Activated CD8-positive, alpha-beta memory T cell treated with anti-CD3 and anti-CD28 coated beads, Interleukin-2, amount 50 U/mL, for 4 hours (primary cell): ENCODE data around the gene AGAP6.
A peak's percentile ranks its signal among the peaks of the same experiment; 100 is the strongest.
"Not testable (repeated sequence)": the region's sequence is repeated elsewhere in the genome, so short reads cannot be mapped to it uniquely, and the experiment has no call there.

Source experiments
- DNase-seq: peaks from one replicate; pipeline ENCODE4 v3.0.0-alpha.2; 2020

The AGAP6 gene

DNA sequence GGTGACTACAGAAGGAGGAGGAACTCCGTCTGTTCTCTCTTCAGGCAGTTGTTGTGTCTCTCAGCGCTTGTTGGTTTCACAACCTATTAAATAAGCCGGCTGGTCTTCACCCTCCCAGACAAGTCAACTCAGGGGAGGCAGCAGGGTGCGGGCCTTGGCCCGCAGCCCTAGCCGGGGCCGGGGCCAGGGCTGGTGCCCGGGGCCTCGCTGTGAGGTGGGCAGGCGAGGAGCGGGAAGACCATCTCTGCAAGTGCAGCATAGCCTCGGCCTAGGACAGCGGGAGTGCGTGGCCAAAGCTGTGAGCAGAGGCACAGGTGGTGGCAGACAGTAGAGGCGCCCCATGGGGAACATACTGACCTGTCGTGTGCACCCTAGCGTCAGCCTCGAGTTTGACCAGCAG lies at the start of gene AGAP6:
Gene AGAP6 (plus strand): TSS at position 31 of the 400 bp plus-strand sequence. CDS start 310 bp downstream, at position 341.
- not testable (repeated sequence) for DNase-seq

DNA sequence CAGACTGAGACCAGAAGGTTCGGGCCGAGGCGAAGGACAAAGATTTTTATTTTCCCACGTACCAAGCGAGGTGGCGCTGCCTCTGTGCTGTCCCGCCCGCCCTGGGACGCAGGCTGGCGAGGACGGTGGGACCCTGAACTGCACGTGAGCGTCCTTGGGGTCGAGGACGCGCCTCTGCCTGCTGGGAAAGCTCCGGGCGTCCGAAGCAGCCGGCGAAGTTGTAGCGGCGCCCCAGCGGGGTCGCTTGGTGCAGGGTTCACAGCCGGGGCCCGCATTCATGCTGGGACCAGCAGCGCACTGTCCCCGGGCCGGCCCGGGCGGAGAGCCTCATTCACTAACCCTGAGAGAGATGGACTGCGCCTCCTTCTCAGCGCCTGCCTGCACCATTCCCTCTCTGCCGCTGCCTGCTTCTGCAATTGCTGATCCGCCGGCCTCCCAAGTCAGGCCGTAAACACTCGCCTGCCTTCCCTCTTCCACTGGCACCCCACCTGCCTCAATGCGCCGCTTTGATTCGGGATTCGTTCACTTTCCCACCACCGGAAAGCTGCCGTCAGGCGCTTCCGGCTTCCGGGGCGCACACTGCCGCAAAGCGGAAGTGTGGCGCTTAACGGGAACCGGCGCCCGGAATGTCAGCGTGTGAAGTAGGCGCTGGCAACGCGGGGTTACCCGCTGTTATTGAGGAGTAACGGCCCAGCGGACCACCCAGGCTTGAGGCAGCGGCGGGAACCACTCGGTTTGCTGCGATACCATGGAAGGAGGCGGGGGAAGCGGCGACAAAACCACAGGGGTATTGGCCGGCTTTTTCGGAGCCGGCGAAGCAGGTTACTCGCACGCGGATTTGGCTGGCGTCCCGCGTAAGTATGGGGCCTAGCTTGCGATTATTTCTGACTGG lies 46.5 kb upstream of the AGAP6 start, which contains the start of the genes PARG and TIMM23B:
Gene PARG (minus strand): TSS at position 581 of the 892 bp plus-strand sequence. CDS start 302 bp downstream, at position 279.
Gene TIMM23B (plus strand): TSS at position 607 of the 892 bp plus-strand sequence. CDS start 142 bp downstream, at position 749.
- peak; percentile 76 for DNase-seq

DNA sequence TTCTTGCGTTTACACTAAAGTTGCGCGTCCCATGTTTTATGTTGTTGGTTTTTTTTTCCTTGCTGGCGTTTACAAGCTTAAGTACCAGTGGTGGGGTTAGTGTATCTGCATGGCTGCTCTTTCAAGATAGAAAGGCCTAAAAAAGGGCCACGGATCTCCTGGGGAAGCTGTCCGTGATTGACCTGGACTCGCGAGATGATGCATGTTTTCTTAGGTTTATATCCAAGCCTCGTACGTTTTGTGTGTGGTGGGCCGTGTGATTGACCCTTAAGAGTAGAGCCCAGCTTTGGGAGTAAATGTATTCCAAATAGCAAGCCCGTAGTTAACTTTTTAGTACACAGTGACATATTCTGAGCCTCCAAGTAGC lies 45.9 kb upstream of the AGAP6 start:
- not testable (repeated sequence) for DNase-seq

DNA sequence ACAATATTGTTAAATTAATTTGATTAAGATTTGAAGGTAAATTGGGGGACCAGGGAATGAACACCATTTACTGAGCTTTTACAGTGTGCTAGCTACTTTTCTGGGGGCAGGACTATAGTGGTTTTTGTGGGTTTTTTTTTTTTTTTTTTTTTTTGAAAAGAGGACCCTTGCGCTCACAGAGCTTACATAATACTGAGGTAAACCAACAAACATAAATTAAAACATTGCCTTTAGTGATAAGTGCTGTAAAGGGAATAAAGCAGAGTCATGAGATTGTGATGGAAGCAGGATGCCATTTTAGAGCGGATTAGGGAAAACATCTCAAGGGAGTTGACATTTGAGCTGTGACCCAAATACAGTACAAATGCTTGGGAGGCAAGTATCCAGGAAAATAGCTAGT lies 44.6 kb upstream of the AGAP6 start:
- DNase-seq, result not testable (repeated sequence)

DNA sequence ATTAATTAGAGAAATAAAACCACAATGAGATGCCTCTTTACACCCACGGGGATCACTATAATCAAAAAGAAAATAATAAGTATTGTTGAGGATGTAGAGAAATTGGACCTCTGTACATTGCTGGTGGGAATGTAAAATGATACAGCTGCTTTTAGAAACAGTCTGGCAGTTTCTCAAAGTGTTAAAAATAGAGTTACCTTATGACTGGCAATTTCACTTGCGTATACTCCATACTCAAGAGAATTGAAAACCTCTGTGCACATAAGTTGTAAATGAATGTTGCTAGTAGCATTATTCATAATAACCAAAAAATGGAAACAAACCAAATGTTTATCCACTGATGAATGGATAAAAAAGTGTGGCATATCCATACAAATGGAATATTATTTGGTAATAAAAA lies 40.1 kb upstream of the AGAP6 start:
- not testable (repeated sequence) for DNase-seq

DNA sequence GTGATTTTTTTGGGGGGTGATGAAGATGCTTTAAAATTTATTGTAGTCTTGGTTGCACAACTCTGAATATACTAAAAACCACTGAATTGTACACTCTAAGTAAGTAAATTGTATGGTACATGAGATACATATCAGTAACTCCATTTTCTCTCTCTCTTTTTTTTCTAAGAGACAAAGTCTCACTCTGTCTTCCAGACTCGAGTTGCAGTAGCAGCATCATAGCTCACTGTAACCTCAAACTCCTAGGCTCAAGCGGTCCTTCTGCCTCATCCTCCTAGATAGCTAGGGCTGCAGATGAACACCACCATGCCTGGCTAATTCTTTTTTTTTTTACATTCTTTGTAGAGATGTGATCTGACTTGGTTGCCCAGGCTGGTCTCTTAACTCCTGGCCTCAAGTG lies 39.5 kb upstream of the AGAP6 start:
- not testable (repeated sequence) for DNase-seq

DNA sequence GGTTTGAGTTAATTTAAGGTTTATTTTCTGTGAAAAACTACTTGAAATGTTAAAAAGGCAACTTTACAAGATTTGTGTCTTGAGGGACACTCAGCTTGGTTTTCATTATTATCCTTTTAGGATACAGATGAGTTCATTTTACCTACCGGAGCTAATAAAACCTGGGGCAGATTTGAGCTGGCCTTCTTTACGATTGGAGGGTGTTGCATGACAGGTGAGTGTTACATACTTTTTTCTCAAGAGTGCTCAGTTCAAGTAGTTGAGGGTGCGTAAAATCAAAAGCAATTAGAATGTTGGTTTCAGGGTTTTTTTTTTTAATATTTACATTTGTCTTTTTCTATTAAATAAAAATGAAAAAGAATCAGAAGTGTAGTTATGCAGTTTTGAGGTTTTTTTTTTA lies 36.2 kb upstream of the AGAP6 start:
- DNase-seq, result not testable (repeated sequence)

DNA sequence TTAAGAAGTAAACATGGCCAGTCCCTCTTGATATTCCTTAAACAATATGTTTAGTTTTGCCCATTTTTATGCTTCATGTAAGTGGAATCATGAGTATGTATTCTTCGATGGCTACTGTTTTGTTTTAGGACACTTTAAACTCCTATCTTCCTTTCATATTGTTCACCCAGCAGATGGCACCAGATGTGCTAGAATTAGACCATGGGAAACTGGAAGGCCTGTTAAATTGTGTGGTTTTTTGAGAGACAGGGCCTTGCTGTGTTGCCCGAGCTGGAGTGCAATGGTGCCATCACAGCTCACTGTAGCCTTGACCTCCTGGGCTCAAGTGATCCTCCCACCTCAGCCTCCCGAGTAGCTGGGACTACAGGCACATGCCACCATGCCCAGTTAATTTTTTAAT lies 35.1 kb upstream of the AGAP6 start:
- not testable (repeated sequence) for DNase-seq

DNA sequence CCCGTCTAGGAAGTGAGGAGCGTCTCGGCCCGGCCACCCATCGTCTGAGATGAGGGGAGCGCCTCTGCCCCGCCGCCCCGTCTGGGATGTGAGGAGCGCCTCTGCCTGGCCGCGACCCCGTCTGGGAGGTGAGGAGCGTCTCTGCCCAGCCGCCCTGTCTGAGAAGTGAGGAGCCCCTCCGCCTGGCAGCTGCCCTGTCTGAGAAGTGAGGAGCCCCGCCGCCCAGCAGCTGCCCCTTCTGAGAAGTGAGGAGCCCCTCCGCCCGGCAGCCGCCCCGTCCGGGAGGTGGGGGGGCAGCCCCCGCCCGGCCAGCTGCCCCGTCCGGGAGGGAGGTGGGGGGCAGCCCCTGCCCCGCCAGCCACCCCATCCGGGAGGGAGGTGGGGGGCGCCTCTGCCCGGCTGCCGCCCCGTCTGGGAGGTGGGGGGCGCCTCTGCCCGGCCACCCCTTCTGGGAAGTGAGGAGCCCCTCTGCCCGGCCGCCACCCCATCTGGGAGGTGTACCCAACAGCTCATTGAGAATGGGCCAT lies 17.8 kb upstream of the AGAP6 start:
- not testable (repeated sequence) for DNase-seq

DNA sequence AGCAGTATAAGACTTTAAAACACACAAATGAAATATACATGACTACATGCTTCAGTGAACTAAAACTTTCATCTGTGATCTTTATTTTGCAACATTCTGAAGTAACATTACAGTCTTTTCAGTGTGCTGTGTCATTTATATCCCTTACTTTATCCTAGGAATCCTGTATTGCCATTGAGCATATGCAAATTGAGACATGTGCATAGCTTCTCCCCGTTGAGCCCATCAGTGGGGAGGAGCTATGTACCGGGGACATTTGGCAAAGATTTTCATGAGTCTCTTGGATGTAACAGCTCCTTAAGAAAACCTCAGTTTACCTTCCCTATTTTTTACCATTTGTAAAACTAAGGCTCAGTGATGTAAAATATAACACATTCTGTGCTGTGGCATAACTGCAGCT lies 16.7 kb upstream of the AGAP6 start:
- not testable (repeated sequence) for DNase-seq

DNA sequence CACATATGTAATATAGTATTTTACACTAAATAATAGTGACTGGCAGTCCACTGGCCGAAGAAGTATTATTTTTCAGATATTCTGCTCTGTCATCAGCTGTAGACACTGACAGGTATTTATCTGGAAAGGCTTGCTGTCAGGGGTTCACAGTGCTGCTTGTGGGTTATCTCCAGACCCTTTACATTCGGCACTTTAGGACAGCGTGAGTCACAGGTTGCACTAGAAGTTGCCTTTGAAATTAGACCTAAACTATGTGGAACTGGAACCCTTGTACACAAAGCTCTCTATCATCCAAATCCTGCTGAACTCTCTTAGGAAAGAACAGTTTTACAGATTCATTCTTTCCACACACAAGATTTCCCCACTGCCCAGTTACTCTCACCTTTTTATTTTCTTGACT lies 16.1 kb upstream of the AGAP6 start:
- DNase-seq, result not testable (repeated sequence)

DNA sequence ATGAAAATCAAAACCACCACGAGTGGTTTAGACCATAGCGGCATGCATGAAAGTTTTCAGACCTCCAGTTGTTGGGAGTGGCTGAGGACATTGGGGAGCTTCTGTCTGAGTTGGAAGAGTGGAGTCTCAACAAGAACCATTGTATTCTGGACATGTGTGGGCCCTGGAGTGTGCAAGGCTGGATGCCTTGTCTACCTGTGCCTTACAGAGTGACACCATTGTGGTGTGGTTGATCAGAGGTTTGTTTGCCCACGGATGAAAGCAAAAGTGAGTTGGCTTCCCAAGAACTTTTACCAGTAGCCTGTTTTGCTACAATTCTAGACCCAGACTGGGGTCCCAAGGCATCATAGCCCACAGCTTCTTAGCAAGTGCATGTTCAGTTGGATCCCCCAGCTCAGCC lies 10.4 kb upstream of the AGAP6 start:
- not testable (repeated sequence) for DNase-seq

DNA sequence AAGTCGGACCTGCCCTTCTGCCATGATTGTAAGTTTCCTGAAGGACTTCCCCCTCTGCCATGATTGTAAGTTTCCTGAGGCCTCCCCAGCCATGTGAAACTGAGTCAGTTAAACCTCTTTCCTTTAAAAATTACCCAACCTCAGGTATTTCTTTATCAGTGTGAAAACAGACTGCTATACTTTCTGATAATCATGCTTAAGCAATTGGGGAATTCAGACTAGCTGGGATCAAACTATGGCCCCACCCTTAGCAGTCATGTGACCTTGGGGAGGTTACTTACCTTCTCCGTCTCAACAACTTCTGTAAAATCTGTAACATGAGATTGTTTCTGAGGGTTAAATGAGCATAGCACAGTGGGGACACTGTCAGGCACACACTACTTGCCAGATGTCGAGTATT lies 999 bp upstream of the AGAP6 start:
- not testable (repeated sequence) for DNase-seq

DNA sequence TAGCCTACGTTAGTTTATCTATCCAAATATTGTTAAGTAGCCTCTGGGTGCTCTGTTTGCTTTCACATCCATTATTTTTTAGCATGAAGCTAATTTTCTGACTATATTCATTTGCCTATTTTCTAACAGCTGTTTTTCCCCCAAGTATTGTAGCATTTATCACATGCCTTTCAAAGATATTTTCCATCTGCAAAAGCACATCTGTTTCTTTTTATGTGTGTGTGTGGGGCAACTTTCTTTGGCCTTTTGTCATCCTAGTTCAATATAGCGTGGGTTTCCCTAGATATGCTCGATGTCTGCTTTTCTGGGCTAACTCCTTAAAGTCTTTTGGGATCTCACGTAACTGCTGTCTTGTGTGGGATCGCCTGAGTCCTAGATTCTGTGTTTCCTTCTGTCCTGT lies 7.1 kb downstream of the AGAP6 start:
- DNase-seq, result not testable (repeated sequence)

DNA sequence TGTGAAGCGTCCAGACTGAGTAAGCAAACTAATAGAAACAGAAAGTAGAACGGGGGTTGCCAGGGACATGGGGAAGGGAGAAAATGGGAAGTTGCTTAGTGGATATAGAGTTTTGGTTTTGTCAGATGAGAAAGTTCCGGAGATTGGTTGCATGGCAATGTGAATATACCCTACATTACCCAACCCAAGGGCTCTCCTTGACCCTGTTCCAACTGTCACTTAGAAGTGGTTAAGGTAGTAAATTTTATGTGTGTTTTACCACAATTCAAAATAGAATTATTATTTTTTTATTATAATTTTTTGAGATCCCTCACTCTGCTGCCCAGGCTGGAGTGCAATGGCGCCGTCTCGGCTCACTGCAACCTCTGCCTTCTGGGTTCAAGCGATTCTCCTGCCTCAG lies 25.8 kb downstream of the AGAP6 start:
- not testable (repeated sequence) for DNase-seq

DNA sequence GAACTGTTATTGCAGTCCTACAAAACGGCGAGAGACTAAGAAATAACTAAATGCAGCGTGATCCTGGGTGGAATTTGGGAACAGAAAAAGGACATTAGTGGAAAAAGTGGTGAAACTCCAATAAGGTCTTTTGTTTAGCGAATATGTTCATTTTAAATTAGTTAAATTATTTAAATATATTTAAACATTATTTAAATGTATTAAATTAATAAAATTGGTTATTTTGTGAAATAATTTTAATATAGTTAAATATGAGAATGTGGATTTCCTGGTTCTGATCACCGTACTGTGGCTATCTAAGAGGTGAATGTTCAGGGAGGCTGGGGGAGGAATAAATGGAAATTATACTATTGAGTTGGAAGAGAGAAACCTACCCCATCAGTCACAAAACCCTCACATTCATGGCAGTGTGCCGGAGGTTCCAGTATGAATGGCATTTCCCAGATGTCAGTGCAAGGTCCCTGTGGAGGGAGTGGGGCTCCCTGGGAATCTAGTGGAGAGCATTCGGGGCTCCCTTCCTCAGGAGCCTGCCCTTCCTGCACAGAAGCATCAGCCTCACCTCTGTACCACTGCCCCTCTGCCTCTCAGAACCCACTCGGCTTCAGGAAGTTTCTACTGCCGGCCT lies 27.5 kb downstream of the AGAP6 start:
- not testable (repeated sequence) for DNase-seq

DNA sequence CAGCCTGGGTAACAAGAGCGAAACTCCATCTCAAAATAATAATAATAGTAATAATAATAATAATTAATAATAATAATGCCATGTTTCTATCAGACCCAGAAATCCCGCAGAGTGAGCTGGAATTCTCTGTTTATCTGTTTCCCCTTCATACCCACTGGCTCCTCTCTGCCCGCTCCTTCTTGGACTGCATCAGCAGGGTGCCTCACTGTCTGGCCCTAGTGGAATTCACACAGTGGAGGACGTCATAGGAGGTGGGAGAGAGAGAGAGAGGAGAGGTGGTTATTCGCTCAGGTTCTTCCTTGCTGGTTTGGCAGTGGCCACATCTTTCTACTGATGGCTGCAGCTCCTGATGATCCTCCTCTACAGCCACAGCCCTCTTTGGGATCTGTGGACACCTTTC lies 28.7 kb downstream of the AGAP6 start:
- not testable (repeated sequence) for DNase-seq

DNA sequence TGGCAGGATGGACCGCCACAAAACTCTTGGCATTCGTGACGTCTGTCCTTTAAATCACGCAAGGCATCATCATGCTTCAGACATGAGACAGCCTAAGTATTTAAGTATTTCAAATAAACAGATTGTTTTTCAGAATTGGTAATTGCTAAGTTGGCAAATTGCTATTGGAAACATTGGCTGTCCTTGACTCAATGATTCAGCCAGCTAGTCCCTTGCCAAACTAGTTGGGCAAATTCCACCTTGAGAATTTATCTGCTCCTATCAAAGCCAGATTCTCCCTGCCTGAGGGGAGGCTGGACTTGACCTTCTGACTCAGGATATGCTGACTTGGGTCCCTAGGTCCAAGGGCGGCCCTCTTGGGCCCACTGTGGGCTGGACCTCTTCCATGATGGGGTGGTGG lies 29.4 kb downstream of the AGAP6 start:
- DNase-seq, result not testable (repeated sequence)

DNA sequence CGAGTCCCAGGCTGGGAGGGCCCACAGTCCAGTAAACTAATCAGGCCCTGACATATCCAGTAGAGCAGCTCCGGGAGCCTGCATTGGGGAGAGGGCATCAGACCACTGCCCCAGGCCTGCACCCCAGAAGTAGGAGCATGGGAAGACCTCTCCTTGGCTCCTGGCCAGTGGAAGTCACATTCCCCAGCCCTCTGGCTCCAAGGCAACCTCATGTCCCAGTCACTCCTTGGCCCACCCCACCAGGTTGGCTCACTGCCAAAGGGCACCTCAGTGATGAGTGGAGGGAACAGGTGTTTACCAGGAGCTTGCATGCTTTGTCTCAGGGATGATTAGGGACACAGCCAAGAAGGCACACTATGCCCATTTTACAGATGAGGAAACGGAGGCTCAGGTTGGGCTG lies 31.1 kb downstream of the AGAP6 start:
- not testable (repeated sequence) for DNase-seq

DNA sequence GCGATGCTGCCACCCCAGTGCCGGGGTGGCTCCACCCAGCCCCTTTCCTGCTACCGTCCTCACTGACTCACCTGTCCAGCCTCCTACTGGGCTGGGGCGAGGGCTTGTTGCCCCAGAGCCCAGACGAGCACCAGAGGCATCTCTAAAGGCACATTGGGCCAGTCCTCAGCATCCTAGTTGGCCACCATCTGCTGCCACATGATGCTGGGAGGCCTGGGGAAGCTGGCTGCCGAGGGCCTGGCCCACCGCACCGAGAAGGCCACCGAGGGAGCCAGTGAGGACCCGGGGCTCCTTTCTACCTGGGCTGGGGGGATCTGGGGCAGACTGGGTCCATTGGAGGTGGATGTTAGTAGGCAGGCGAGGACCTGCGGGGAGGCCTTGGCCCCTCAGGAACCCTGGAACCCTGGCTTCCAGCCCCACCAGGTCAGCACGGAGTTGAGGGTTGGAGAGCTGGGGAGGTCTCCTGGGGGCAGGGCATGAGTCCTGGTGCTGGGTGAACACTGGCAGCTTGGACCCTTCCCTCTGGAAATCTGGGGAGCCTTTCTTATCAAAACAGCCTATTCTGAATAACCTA lies 32.3 kb downstream of the AGAP6 start:
- not testable (repeated sequence) for DNase-seq

DNA sequence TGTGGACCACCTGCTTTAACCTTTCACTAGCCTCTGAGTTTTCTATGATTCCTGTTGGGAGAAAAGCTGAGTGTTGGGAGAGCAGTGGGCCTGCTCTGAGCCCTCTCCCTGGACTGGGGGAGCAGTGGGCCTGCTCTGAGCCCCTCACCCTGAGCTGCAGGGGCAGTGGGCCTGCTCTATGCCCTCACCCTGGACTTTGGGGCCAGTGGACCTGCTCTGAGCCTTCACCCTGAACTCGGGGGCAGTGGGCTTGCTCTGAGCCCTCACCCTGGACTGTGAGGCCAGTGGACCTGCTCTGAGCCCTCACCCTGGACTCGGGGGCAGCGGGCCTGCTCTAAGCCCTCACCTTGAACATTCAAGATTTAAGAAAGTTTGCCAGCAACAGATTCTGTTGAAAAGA lies 33.4 kb downstream of the AGAP6 start:
- DNase-seq, result no peak

DNA sequence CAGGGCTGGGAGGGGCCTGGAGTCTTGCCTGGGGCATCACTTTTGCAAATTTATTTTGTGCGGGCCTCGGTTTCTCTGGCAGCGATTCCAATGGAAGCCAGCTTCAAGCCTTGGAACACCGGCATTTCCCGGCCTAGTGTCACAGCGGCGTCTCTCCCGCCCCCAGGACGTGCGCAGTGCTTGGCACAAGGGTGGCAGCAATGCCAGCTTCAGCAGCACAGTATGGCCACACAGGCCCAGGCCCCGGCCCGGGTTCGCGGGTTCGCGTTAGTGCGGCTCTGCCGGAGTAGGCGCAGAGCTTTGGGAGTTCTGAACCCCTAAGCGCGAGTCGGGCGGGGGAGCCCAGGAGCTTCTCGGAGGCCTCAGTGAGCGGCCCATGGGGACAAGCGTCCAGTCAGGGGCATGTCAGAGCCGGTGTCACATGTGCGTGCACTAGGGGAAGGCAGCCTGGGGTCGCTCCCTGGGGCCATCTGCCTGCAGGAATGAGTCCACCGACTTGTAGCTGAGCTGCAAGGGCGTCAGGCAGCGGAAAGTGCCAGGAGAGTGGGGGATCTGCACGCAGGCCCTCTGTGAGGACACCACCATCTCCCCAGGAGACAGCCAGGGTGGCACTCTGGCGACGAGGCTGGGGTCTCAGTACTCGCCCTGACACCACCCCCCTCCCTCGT lies 36.6 kb downstream of the AGAP6 start:
- not testable (repeated sequence) for DNase-seq

DNA sequence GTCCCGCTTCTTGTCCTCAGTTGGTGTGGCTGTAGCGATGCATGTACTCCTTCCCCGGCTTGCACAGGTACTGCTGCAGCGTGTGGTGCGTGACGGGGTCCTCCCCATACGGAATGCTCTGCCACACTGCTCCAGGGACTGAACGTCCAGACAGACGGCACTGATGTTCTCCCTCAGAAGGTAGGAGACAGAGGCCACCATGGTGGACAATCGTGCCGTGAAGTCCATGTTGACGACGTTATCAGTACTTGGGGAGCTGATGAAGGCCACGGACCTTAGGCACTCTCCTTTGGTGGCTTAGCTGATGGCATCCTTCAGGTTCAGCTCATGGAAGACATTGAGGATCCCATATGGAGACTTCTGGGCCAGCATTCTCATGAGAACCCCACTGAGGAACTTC lies 37.4 kb downstream of the AGAP6 start:
- no peak for DNase-seq
